IMR-90 (cell line): ENCODE results near the gene FAS.

Experiments
- BHLHE40 ChIP-seq: fragments of 150-350 bp; IDR thresholded peaks from 2 replicates; pipeline ENCODE4 v1.6.1; 2016; ENCODE audit warnings: mild to moderate bottlenecking, low read depth, low read length
- POLR2A ChIP-seq: IDR thresholded peaks from 2 replicates; pipeline ENCODE4 v1.6.1; 2012; ENCODE audit warnings: mild to moderate bottlenecking, low read depth, low read length
- RAD21 ChIP-seq: IDR thresholded peaks from 2 replicates; pipeline ENCODE4 v1.6.1; 2012; ENCODE audit warnings: low read length, improper control_type of control experiment
- RCOR1 ChIP-seq: IDR thresholded peaks from 2 replicates; pipeline ENCODE4 v1.6.1; 2012; ENCODE audit warnings: mild to moderate bottlenecking, low read length, improper control_type of control experiment; ENCODE audit not compliant: insufficient replicate concordance
- RFX5 ChIP-seq: IDR thresholded peaks from 2 replicates; pipeline ENCODE4 v1.8.0; 2012; ENCODE audit warnings: low read depth, mild to moderate bottlenecking, low read length, moderate library complexity
- SMC3 ChIP-seq: fragments of 150-350 bp; IDR thresholded peaks from 2 replicates; pipeline ENCODE4 v1.6.1; 2016; ENCODE audit warnings: low read depth, mild to moderate bottlenecking, antibody characterized with exemption, low read length, moderate library complexity

- TF ChIP-seq RFX5 (no peak), POLR2A (no peak), RCOR1 (no peak), SMC3 (no peak), BHLHE40 (no peak), RAD21 (no peak)
These were observed 9.0 kb downstream of the FAS start for GRCh38 chr10:88999625-89000024.
